ENCODE measurements around the gene ALDH3B1.
"Not testable (repeated sequence)": the region's sequence is repeated elsewhere in the genome, so short reads cannot be mapped to it uniquely, and the experiment has no call there.

- TF ChIP-seq, protein P1, sequence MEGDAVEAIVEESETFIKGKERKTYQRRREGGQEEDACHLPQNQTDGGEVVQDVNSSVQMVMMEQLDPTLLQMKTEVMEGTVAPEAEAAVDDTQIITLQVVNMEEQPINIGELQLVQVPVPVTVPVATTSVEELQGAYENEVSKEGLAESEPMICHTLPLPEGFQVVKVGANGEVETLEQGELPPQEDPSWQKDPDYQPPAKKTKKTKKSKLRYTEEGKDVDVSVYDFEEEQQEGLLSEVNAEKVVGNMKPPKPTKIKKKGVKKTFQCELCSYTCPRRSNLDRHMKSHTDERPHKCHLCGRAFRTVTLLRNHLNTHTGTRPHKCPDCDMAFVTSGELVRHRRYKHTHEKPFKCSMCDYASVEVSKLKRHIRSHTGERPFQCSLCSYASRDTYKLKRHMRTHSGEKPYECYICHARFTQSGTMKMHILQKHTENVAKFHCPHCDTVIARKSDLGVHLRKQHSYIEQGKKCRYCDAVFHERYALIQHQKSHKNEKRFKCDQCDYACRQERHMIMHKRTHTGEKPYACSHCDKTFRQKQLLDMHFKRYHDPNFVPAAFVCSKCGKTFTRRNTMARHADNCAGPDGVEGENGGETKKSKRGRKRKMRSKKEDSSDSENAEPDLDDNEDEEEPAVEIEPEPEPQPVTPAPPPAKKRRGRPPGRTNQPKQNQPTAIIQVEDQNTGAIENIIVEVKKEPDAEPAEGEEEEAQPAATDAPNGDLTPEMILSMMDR (IDR thresholded peaks at IDR 0.05), result not testable (repeated sequence)
- TF ChIP-seq POLR2A (IDR thresholded peaks at IDR 0.05), result not testable (repeated sequence)
Observed at GRCh38 chr11:67995129-67995528, 15.0 kb upstream of the ALDH3B1 start.
